Omental fat pad (tissue), 4 donors: ENCODE data around the gene CSN3. TPM values are rescaled to one million over a fixed set of nuclear protein-coding genes. Genes with fewer than 3 reads are reported as not detected.

Experiments
- ATAC-seq: fragments of 150-250 bp; one replicate; pipeline ENCODE4 v1.9.1; 2016; ENCODE audit warnings: mild to moderate bottlenecking, moderate library complexity; ENCODE audit not compliant: low FRiP score
- DNase-seq: peaks from one replicate; pipeline ENCODE4 v3.0.0-alpha.2; 2019; ENCODE audit warnings: low spot score
- CTCF ChIP-seq, 3 donors: fragments of 450-650 bp; IDR thresholded peaks; one replicate each; pipeline ENCODE4 v1.5.1; 2016 to 2017; ENCODE audit warnings: antibody characterized with exemption in 3 of 3, mild to moderate bottlenecking in 3 of 3, moderate library complexity in 2 of 3
- total RNA-seq, 4 donors: library from RNA; depleted of rRNA; stranded (reverse); fragments of >200 nt; gene quantifications; one replicate each; pipeline ENCODE4 v1.1.0, GENCODE V29; 2016

CSN3 gene
- total RNA-seq, 4 donors from 2014 or later, result not detected

DNA sequence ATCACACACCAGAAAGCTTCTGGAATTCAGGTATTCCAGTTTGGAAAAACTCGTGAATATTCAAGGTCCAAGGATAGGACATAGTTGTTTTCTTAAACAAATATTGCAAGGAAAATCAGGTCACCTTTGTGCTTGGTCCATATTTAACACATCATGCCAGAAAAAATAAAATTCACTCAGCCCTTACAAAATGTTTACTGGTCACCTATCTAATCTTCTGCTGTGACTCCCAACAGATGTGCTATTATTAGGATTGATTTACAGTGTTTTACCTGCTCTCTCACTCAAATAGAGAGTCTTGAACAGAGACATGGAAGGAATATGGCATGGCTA, 9.5 kb downstream of the CSN3 start:
- no peak for TF ChIP-seq CTCF (IDR thresholded peaks at IDR 0.05)
- ATAC-seq (no peak), DNase-seq (no peak)

GRCh38 chr4:70269674-70270073, 27.3 kb downstream of the CSN3 start:
- TF ChIP-seq CTCF (IDR thresholded peaks at IDR 0.05), result no peak
- ATAC-seq, result no peak
- DNase-seq, result no peak

GRCh38 chr4:70277121-70277520, 34.7 kb downstream of the CSN3 start:
- DNase-seq, result no peak
- ATAC-seq, result no peak
- TF ChIP-seq CTCF (IDR thresholded peaks at IDR 0.05), result no peak

DNA sequence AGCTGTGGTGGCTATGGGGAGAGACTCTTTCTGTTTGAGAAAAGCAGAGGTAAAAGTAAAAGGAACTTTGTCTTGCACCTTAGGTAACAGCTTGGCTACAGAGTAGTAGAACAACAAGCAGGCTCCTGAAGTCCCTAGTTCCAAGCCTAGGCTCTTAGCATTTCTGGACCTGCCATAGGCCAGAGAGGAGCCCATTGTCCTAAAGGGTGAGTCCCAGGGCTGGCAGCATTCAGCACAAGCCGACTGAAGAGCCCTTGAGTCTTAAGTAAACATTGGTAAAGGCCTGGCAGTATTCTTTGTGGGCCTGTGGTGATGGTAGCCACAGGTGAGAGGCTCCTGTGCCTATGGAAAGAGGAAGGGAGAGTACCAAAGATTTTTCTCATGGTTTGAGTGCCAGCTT, 38.2 kb downstream of the CSN3 start:
- ATAC-seq, result no peak

DNA sequence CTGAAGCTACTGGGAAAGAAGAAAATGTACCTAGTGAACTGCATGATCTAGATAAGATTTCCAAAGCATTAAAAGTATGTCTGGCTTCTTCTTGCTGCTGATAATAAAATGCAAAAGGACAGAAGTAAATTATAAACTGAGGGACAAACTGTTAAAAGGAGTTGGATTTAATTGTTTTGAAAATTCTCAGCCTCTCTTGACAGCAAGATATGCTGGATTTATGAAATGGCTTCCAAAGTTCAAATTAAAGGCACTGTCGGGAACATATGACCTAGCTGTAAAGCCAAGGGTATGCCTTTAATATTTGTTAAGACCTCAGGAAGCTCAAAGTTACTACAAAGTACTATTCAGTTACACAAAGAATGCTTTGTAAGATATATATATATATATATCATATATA, 46.3 kb downstream of the CSN3 start:
- ATAC-seq (no peak), DNase-seq (no peak)
- no peak for TF ChIP-seq CTCF (IDR thresholded peaks at IDR 0.05)

More for the DNA sequence above, 38.2 kb downstream of the CSN3 start:
- no peak for DNase-seq
- no peak for TF ChIP-seq CTCF (IDR thresholded peaks at IDR 0.05)

DNA sequence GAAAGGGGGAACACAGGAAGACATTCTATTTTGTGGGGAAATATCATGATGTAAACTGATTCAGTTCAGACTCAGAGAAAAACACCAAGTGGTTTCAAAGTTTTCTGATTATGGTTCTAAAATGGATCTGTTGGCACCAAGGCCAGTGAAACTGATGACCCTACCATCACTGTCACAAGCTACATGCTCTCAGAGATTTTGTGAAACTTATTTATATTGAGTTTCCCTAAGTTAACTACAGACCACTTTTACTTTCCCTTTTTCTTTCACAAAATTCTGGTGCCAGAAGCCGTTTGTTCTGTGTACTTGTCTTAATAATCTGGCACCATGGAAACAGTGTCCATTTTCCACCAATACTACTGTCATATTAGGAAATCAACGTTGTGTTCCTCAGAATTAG, 48.9 kb downstream of the CSN3 start:
- TF ChIP-seq CTCF (IDR thresholded peaks at IDR 0.05), result no peak
- ATAC-seq, result no peak
- DNase-seq, result no peak

DNA sequence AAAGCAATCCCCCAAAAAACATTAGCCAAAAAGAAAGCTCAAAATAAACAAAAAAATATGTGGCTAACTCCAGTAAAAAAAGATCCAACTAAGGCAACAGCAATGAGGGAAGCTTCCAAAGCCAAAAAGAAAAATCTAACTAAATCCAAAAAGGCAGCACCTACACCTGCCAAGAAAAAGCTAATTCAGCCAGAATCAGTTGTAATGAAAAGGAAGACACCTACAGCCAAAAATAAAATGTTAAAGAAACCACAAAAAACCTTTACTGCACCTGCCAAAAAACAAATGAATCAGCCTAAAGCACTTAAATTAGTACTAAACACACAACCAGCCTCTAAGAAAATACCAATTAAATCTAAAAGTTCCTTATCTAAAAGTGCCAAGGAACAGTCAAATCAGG, 55.2 kb downstream of the CSN3 start:
- no peak for ATAC-seq
- no peak for DNase-seq

More for the DNA sequence above, 55.2 kb downstream of the CSN3 start:
- no peak for TF ChIP-seq CTCF (IDR thresholded peaks at IDR 0.05)
